ENCODE results near the gene MGAT5. TPM values are rescaled to one million over a fixed set of nuclear protein-coding genes. Genes with fewer than 3 reads are reported as not detected.

Gene MGAT5
- total RNA-seq, 4 donors from 2014 or later = 10.3 to 53.2 (median 27.0) TPM

GRCh38 chr2:134257509-134257908, 3.6 kb downstream of the MGAT5 start:
- Histone ChIP-seq H3K27ac (no peak overlapping the region), H3K4me3 (no peak overlapping the region), H3K36me3 (no peaks in the 10 kb centered on the region), H3K9me3 (no peaks in the 10 kb centered on the region), H3K4me1 (no peaks in the 10 kb centered on the region), H3K27me3 (no peaks in the 10 kb centered on the region)
- no peak for DNase-seq
- TF ChIP-seq, protein P1, sequence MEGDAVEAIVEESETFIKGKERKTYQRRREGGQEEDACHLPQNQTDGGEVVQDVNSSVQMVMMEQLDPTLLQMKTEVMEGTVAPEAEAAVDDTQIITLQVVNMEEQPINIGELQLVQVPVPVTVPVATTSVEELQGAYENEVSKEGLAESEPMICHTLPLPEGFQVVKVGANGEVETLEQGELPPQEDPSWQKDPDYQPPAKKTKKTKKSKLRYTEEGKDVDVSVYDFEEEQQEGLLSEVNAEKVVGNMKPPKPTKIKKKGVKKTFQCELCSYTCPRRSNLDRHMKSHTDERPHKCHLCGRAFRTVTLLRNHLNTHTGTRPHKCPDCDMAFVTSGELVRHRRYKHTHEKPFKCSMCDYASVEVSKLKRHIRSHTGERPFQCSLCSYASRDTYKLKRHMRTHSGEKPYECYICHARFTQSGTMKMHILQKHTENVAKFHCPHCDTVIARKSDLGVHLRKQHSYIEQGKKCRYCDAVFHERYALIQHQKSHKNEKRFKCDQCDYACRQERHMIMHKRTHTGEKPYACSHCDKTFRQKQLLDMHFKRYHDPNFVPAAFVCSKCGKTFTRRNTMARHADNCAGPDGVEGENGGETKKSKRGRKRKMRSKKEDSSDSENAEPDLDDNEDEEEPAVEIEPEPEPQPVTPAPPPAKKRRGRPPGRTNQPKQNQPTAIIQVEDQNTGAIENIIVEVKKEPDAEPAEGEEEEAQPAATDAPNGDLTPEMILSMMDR (IDR thresholded peaks at IDR 0.05) = no peak
- TF ChIP-seq POLR2A (IDR thresholded peaks at IDR 0.05) = no peak
- intact Hi-C loops (cut with DNase I; ENCODE audit: low total_unique reads) = no loop called here

- no peak for DNase-seq
- Histone ChIP-seq H3K4me1 (no peaks in the 10 kb centered on the region), H3K27me3 (no peaks in the 10 kb centered on the region), H3K9me3 (no peaks in the 10 kb centered on the region), H3K4me3 (no peak overlapping the region), H3K27ac (no peak overlapping the region), H3K36me3 (no peaks in the 10 kb centered on the region)
- TF ChIP-seq, protein P1 (IDR thresholded peaks at IDR 0.05) = no peak
- TF ChIP-seq POLR2A (IDR thresholded peaks at IDR 0.05) = no peak
- intact Hi-C loops (cut with DNase I; ENCODE audit: low total_unique reads) = no loop called here
Measured at GRCh38 chr2:134257965-134258683, 4.3 kb downstream of the MGAT5 start.

- no peak overlapping the region for H3K27ac ChIP-seq
- intact Hi-C loops (cut with DNase I; ENCODE audit: low total_unique reads) = no loop called here
- TF ChIP-seq, protein P1 (IDR thresholded peaks at IDR 0.05) = no peak
- TF ChIP-seq POLR2A (IDR thresholded peaks at IDR 0.05) = no peak
Measured at GRCh38 chr2:134258684-134259388, 5.0 kb downstream of the MGAT5 start.

DNA sequence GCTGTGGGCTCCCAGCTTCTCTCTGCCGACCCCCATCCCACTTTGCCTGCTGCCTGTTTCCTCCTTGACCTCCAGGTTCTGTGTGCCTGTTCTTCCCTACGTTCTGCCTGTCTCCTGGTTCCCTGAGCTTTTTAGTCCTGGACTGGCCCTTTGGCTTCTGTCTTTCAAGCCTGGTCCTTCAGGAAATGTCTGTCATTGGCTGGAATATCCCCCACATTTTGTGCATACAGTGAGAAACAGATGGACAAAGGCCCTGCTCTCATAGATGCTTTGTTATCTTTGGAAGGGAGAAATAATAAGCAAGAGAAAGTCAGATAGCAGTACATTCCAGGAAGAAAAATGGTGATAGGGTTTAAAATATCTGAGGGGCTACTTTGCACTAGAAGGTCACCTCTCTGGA, 5.7 kb downstream of the MGAT5 start:
- intact Hi-C loops (cut with DNase I; ENCODE audit: low total_unique reads) = no loop called here

More at GRCh38 chr2:134258684-134259388, 5.0 kb downstream of the MGAT5 start:
- H3K4me3 ChIP-seq = no peak overlapping the region
- no peaks in the 10 kb centered on the region for H3K36me3 ChIP-seq
- DNase-seq = no peak
- no peaks in the 10 kb centered on the region for H3K4me1 ChIP-seq
- no peaks in the 10 kb centered on the region for H3K9me3 ChIP-seq
- H3K27me3 ChIP-seq = no peaks in the 10 kb centered on the region

More for the DNA sequence above, 5.7 kb downstream of the MGAT5 start:
- Histone ChIP-seq H3K36me3 (no peaks in the 10 kb centered on the region), H3K4me3 (no peak overlapping the region), H3K27me3 (no peaks in the 10 kb centered on the region), H3K4me1 (no peaks in the 10 kb centered on the region), H3K9me3 (no peaks in the 10 kb centered on the region), H3K27ac (no peak overlapping the region)
- no peak for DNase-seq
- TF ChIP-seq, protein P1 (IDR thresholded peaks at IDR 0.05) = no peak
- no peak for TF ChIP-seq POLR2A (IDR thresholded peaks at IDR 0.05)

All from uterus (tissue), 4 donors.